ENCODE data around the gene ALDH6A1. TPM values are rescaled to one million over a fixed set of nuclear protein-coding genes. Genes with fewer than 3 reads are reported as not detected.

The ALDH6A1 gene
- total RNA-seq, 4 donors from 2014 or later, result 5.1 to 34.7 (median 13.1) TPM

DNA sequence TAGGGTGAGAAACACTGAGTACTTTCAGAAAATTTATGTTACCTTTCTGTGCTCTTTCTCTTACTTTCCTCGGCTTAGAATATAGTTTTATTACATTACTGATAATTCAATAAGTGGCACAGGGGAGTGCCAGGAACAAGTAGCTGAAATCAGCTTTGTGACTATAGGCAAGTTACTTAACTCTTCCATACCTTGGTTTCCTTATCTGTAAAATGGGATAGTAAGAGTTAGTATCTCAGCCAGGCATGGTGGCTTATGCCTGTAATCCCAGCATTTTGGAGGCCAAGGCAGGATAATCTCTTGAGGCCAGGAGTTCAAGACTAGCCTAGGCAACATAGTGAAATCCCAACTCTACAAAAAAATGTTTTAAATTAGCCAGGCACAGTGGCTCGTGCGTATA is 49.7 kb downstream of the ALDH6A1 start:
- 94 to 98% methylated on average over 3 of the region's 3 CpGs for WGBS, 2 donors
- no peak overlapping the region for H3K27ac ChIP-seq
- H3K36me3 ChIP-seq, result no peaks in the 10 kb centered on the region
- no peak overlapping the region for H3K4me3 ChIP-seq
- no peak for TF ChIP-seq POLR2A (IDR thresholded peaks at IDR 0.05)
- TF ChIP-seq, protein P1, sequence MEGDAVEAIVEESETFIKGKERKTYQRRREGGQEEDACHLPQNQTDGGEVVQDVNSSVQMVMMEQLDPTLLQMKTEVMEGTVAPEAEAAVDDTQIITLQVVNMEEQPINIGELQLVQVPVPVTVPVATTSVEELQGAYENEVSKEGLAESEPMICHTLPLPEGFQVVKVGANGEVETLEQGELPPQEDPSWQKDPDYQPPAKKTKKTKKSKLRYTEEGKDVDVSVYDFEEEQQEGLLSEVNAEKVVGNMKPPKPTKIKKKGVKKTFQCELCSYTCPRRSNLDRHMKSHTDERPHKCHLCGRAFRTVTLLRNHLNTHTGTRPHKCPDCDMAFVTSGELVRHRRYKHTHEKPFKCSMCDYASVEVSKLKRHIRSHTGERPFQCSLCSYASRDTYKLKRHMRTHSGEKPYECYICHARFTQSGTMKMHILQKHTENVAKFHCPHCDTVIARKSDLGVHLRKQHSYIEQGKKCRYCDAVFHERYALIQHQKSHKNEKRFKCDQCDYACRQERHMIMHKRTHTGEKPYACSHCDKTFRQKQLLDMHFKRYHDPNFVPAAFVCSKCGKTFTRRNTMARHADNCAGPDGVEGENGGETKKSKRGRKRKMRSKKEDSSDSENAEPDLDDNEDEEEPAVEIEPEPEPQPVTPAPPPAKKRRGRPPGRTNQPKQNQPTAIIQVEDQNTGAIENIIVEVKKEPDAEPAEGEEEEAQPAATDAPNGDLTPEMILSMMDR (IDR thresholded peaks at IDR 0.05), result no peak
- no peaks in the 10 kb centered on the region for H3K9me3 ChIP-seq
- intact Hi-C loops (cut with DNase I), result no loop called here
- no peak for DNase-seq
- no peaks in the 10 kb centered on the region for H3K27me3 ChIP-seq
- H3K4me1 ChIP-seq, result no peaks in the 10 kb centered on the region

DNA sequence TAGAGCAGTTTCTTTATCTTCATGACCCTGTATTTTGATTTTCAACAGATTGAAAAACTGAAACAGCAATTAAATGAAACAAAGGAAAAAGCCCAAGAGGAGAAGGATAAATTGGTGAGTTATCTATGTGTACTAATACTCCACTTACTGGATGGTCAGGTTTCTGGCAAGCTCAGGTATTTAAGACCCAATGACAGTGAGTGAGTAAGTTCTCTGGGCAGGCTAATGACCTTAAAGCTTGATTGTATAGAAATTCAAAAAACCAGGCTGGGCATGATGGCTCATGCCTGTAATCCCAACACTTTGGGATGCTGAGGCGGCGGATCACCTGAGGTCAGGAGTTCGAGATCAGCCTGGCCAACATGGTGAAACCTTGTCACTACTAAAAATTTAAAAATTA is 55.1 kb downstream of the ALDH6A1 start:
- intact Hi-C loops (cut with DNase I), result no loop called here
- DNase-seq, result no peak
- TF ChIP-seq, protein P1 (IDR thresholded peaks at IDR 0.05), result no peak
- no peak for TF ChIP-seq POLR2A (IDR thresholded peaks at IDR 0.05)
- H3K4me3 ChIP-seq, result no peak overlapping the region
- no peaks in the 10 kb centered on the region for H3K36me3 ChIP-seq
- H3K27me3 ChIP-seq, result no peaks in the 10 kb centered on the region
- peak overlapping the region in 3 of 4 donors; percentile 24 to 42 (median 36) for H3K27ac ChIP-seq
- no peaks in the 10 kb centered on the region for H3K9me3 ChIP-seq
- 72 to 80% methylated on average over 3 of the region's 3 CpGs for WGBS, 2 donors
- no peaks in the 10 kb centered on the region for H3K4me1 ChIP-seq

- TF ChIP-seq POLR2A (IDR thresholded peaks at IDR 0.05), result no peak
- TF ChIP-seq, protein P1 (IDR thresholded peaks at IDR 0.05), result no peak
- Histone ChIP-seq H3K4me3 (no peak overlapping the region), H3K9me3 (no peaks in the 10 kb centered on the region), H3K27ac (no peak overlapping the region), H3K36me3 (no peaks in the 10 kb centered on the region), H3K4me1 (peaks cover 0 to 19% (median 8%) of the 10 kb centered on the region in 3 donors), H3K27me3 (no peaks in the 10 kb centered on the region)
- 71 to 92% methylated on average over 4 of the region's 4 CpGs for WGBS, 2 donors
- no peak for DNase-seq
- intact Hi-C loops (cut with DNase I), result no loop called here
These were observed 61.9 kb downstream of the ALDH6A1 start for GRCh38 chr14:74022346-74022745.

DNA sequence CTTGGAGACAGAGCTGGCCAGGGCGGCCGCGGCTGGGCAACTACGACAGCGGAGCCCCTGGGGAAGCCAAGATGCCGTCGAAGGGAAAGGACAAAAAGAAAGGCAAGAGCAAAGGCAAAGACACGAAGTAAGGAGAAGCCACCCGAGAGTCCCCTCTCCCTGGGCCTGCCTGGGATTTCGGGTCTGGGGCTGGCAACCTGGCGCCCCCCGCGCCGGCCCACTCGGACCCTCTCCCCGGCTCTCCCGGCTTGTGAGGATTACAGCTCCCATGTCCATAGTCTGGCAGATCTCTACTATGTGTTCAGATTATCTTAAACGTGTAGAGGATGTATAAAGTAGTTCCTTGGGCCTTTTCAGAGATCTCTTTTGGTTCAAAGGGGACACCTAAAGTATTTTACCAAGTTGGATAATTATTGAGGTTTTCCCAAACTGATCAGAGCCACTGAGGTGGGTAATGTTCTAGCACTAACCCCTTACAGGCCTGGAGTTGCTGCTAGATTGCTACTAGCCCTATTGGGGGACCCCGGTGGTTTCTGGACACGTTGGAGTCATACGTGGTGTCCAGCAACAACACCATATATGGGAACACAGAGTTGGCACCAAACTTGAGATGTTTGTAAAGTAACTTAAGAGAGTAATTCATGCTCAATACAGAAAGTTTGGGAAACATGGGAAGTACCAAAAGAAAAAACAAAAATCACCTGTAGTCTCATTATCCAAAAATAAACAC is 64.7 kb downstream of the ALDH6A1 start:
- intact Hi-C loops (cut with DNase I), result no loop called here
- TF ChIP-seq POLR2A (IDR thresholded peaks at IDR 0.05), result no peak
- TF ChIP-seq, protein P1 (IDR thresholded peaks at IDR 0.05), result no peak
- no peaks in the 10 kb centered on the region for H3K27me3 ChIP-seq
- H3K36me3 ChIP-seq, result peaks cover 0 to 9% (median 0%) of the 10 kb centered on the region in 3 donors
- H3K4me1 ChIP-seq, result peaks cover 0 to 19% (median 8%) of the 10 kb centered on the region in 3 donors
- H3K27ac ChIP-seq, result peak overlapping the region; percentile 97 to 99 (median 98)
- WGBS, 2 donors, result 3 to 8% methylated on average over 5 to 20 of the region's 21 CpGs
- H3K4me3 ChIP-seq, result peak overlapping the region; percentile 76 to 93 (median 87)
- no peaks in the 10 kb centered on the region for H3K9me3 ChIP-seq
- no peak for DNase-seq

DNA sequence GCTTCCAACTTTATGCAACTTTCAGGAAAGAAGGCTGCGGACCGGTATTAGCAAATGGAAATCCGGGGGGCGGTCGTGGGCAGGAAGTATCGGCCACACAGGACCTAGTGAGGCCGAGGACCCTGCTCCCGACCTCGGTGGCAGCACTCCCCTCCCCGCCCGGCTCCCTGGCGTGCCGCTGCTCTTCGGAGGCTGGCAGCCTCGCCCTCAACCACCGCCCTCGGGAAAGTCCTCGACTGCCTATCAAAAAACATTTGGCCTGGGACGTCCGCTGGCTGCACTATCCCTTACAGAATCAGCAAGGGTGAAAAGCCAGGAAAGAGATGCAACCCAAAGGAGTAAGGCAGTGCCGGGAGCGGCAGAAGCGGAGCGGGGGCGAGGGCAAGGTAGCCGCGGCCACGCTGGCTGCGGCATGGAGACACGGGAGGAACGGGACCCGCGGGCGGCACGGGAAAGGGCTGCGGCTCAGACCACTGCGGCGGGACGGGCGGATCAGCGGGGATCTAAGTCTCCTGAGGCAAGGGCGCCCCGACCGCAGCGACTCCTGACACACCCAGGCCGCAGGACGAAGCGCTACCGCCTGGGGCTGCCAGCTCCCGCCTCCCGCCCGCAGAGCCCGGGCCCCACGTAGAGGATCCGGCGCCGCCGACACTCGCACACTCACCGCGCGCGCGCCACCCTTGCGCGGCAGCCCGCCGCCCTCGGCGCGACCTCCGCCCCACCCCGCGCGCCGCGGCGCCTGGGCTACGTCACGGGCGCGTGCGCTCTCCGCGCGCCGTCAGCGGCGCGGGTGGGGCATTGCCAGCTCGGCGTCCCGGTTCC is 65.5 kb downstream of the ALDH6A1 start, which contains the start of the genes BBOF1 and ENTPD5:
BBOF1 (plus strand) TSS at position 764 of the 822 bp plus-strand sequence. CDS start 130 bp downstream, outside the sequence.
ENTPD5 (minus strand) TSS at position 703 of the 822 bp plus-strand sequence. CDS start 31,186 bp downstream, outside the sequence.
- DNase-seq, result peak; percentile 30
- 0 to 1% methylated on average over 25 to 34 of the region's 93 CpGs for WGBS, 2 donors
- H3K9me3 ChIP-seq, result no peaks in the 10 kb centered on the region
- intact Hi-C loops (cut with DNase I), result no loop called here
- H3K27me3 ChIP-seq, result no peaks in the 10 kb centered on the region
- peaks cover 0 to 17% (median 0%) of the 10 kb centered on the region in 3 donors for H3K36me3 ChIP-seq
- H3K4me1 ChIP-seq, result peaks cover 0 to 19% (median 8%) of the 10 kb centered on the region in 3 donors
- H3K27ac ChIP-seq, result peak within 1 kb of the TSS; percentile 97 to 99 (median 98)
- TF ChIP-seq, protein P1 (IDR thresholded peaks at IDR 0.05), result peak in 2 of 6 experiments; percentile 6 to 7
- peak in 3 of 4 donors; percentile 74 to 95 (median 91) for TF ChIP-seq POLR2A (IDR thresholded peaks at IDR 0.05)
- peak within 1 kb of the TSS; percentile 76 to 93 (median 87) for H3K4me3 ChIP-seq
